Measurements from ENCODE around the gene CYLD. TPM values are rescaled to one million over a fixed set of nuclear protein-coding genes. Genes with fewer than 3 reads are reported as not detected.

Gene CYLD
- total RNA-seq, 1 experiment from 2014 or later, result 12.5 TPM

DNA sequence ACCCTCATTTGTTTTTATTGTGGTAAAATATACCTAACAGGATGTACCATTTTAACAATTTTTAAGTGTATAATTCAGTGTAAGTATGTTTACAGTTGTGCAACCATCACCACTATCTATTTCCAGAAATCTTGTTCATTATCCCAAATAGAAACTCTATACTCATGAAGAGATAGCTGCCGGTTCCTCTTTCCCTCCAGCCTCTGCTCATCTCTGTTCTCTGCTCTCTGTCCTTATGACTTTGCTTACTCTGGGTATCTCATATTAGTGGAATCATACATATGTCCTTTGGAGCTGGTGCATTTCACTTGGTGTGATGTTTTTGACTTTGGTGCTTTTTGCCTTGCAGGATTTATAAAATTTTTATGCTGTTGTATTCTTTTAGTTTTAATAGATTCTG lies 19.4 kb downstream of the CYLD start:
- no peaks in the 10 kb centered on the region for H4K20me1 ChIP-seq (ENCODE audit: control insufficient read depth, insufficient read depth, insufficient read length)
- H2BK5ac ChIP-seq (ENCODE audit: insufficient read length, low read length), result no peak overlapping the region
- no peaks in the 10 kb centered on the region for H3K23me2 ChIP-seq (ENCODE audit: insufficient read length, low read depth, low read length, poor library complexity, severe bottlenecking)
- no peak overlapping the region for H4K8ac ChIP-seq (replicated peaks; ENCODE audit: insufficient read length, low read depth, low read length)
- Mint-ChIP-seq H3K4me3 (no peak overlapping the region), H3K27ac (no peak overlapping the region), H3K36me3 (ENCODE audit: insufficient read depth in 1 of 3, low read depth in 3 of 3) (peaks cover 6 to 11% (median 9%) of the 10 kb centered on the region in 3 experiments), H3K27me3 (ENCODE audit: low read depth) (no peaks in the 10 kb centered on the region), H3K9me3 (peaks cover 0 to 7% of the 10 kb centered on the region in 2 experiments; a peak in 3 of 5 replicates), H3K4me1 (peaks cover 0 to 3% of the 10 kb centered on the region in 2 experiments)
- H3K9me3 ChIP-seq (ENCODE audit: control insufficient read depth, low read depth, low read length), result no peaks in the 10 kb centered on the region
- H3K23ac ChIP-seq (ENCODE audit: insufficient read length, low read depth, low read length), result no peak overlapping the region
- no peak overlapping the region for H3K27ac ChIP-seq (ENCODE audit: insufficient read length, low read depth, low read length)
- H2AK5ac ChIP-seq (ENCODE audit: insufficient read length, low read length), result no peak overlapping the region
- H4K91ac ChIP-seq (ENCODE audit: insufficient read length, low read depth, low read length), result no peak overlapping the region
- H3K79me2 ChIP-seq (ENCODE audit: insufficient read depth, low read length), result no peaks in the 10 kb centered on the region
- no peak overlapping the region for H3T11ph ChIP-seq (ENCODE audit: low read length)
- no peak overlapping the region for H3K14ac ChIP-seq (ENCODE audit: insufficient read depth, low read length)
- no peak overlapping the region for H3K56ac ChIP-seq (ENCODE audit: insufficient read length, low read depth, low read length)
- DNase-seq, result no peak
- H3K4me2 ChIP-seq (ENCODE audit: insufficient read depth, insufficient read length, low read length), result no peak overlapping the region
- H2AFZ ChIP-seq (ENCODE audit: low read length), result no peak overlapping the region
- no peak overlapping the region for H3K9ac ChIP-seq (ENCODE audit: extremely low read depth, insufficient read length, low read length)
- H2BK15ac ChIP-seq (ENCODE audit: low read depth, low read length), result no peak overlapping the region
- WGBS (ENCODE audit: extremely low coverage, insufficient read length, low lambda C conversion rate), result no CpG with 5 or more reads among the region's 1 CpG
- H3K4me1 ChIP-seq (ENCODE audit: insufficient read depth, low read length), result no peaks in the 10 kb centered on the region
- no peaks in the 10 kb centered on the region for H3K79me1 ChIP-seq (ENCODE audit: insufficient read depth, low read depth, low read length, poor library complexity, severe bottlenecking)
- H2BK120ac ChIP-seq (ENCODE audit: low read depth, low read length, poor library complexity, severe bottlenecking), result no peak overlapping the region
- H2BK12ac ChIP-seq (ENCODE audit: insufficient read length, low read depth, low read length), result no peak overlapping the region
- no peak overlapping the region for H3K18ac ChIP-seq (ENCODE audit: insufficient read length, low read depth, low read length)
- no peak overlapping the region for H4K5ac ChIP-seq (ENCODE audit: insufficient read length, low read depth, low read length)
- H2BK20ac ChIP-seq (ENCODE audit: low read depth, low read length, poor library complexity, severe bottlenecking), result no peak overlapping the region
- TF ChIP-seq, protein P1, sequence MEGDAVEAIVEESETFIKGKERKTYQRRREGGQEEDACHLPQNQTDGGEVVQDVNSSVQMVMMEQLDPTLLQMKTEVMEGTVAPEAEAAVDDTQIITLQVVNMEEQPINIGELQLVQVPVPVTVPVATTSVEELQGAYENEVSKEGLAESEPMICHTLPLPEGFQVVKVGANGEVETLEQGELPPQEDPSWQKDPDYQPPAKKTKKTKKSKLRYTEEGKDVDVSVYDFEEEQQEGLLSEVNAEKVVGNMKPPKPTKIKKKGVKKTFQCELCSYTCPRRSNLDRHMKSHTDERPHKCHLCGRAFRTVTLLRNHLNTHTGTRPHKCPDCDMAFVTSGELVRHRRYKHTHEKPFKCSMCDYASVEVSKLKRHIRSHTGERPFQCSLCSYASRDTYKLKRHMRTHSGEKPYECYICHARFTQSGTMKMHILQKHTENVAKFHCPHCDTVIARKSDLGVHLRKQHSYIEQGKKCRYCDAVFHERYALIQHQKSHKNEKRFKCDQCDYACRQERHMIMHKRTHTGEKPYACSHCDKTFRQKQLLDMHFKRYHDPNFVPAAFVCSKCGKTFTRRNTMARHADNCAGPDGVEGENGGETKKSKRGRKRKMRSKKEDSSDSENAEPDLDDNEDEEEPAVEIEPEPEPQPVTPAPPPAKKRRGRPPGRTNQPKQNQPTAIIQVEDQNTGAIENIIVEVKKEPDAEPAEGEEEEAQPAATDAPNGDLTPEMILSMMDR (conservative IDR thresholded peaks at IDR 0.05), result no peak
- H3K4ac ChIP-seq (ENCODE audit: low read depth, low read length), result no peak overlapping the region
- no peaks in the 10 kb centered on the region for H3K27me3 ChIP-seq (ENCODE audit: insufficient read depth, low read length)

Data from H9 (cell line).